K562 (cell line): ENCODE measurements around the gene TMCC1. TPM values are rescaled to one million over a fixed set of nuclear protein-coding genes. Genes with fewer than 3 reads are reported as not detected.

ENCODE experiments used
- CGGBP1 ChIP-seq: fragments of 250-450 bp; sonication (Bioruptor Pico); IDR thresholded peaks from 2 replicates; pipeline ENCODE4 v1.9.0; 2021; ENCODE audit warnings: mild to moderate bottlenecking
- CHD7 ChIP-seq: fragments of 200-600 bp; sonication (generic); IDR thresholded peaks from one replicate; pipeline ENCODE4 v1.6.1; 2012; ENCODE audit warnings: mild to moderate bottlenecking, low read depth, low read length, inconsistent platforms
- HBP1 ChIP-seq: fragments of 450-650 bp; formaldehyde crosslinking; IDR thresholded peaks from 2 replicates; pipeline ENCODE4 v1.4.0; 2022; ENCODE audit warnings: missing genetic modification characterization
- HDAC2 ChIP-seq: fragments of 450-650 bp; IDR thresholded peaks from 2 replicates; pipeline ENCODE4 v1.6.1; 2016; ENCODE audit warnings: mild to moderate bottlenecking
- PTBP1 ChIP-seq: fragments of 200-400 bp; formaldehyde crosslinking; IDR thresholded peaks from 2 replicates; pipeline ENCODE4 v1.6.1; 2017; ENCODE audit warnings: low read depth, low read length
- RBBP5 ChIP-seq: fragments of 200-600 bp; sonication (generic); IDR thresholded peaks from 2 replicates; pipeline ENCODE4 v1.6.1; 2012; ENCODE audit warnings: borderline replicate concordance, mild to moderate bottlenecking, low read length, control low read depth, inconsistent platforms; ENCODE audit not compliant: insufficient read depth, poor library complexity, severe bottlenecking
- UBTF ChIP-seq, 2 experiments: IDR thresholded peaks; 2 replicates each; pipeline ENCODE4 v1.6.1; 2012; ENCODE audit warnings: improper control_type of control experiment in 2 of 2, low read depth in 2 of 2, low read length in 2 of 2, borderline replicate concordance in 1 of 2
- ZNF277 ChIP-seq: fragments of 250-450 bp; sonication (Bioruptor Pico); IDR thresholded peaks from 2 replicates; pipeline ENCODE4 v1.8.0; 2022; ENCODE audit warnings: inconsistent platforms, mild to moderate bottlenecking, moderate library complexity, borderline replicate concordance
- polyA plus RNA-seq, 8 experiments: library from polyadenylated mRNA; depleted of rRNA in 4 of 8; stranded (reverse) in 5 of 8; unstranded in 3 of 8; fragments of >200 nt; fragmentation: Nextera tagmentation in 2 of 8; fragmentation: Illumina TruSeq in 1 of 8; extraction: Ambion mirVana in 2 of 8; extraction: Trizol in 1 of 8; gene quantifications; 2 replicates each; pipeline versions ENCODE4 v1.2.1 to v1.2.3, GENCODE V29; 2011 to 2014; ENCODE audit warnings: inconsistent platforms in 1 of 8, missing spikeins in 1 of 8
- total RNA-seq, 7 experiments: library from RNA; depleted of rRNA in 6 of 7; stranded (reverse); fragments of >200 nt in 6 of 7; fragmentation: Illumina TruSeq in 2 of 7; extraction: Trizol in 2 of 7; gene quantifications; 2 replicates each; pipeline versions ENCODE4 v1.2.1 to v1.2.3, GENCODE V29; 2011 to 2021; ENCODE audit warnings: low replicate concordance in 1 of 7

TMCC1 gene
- total and polyA plus RNA-seq, 9 of the 15 experiments (the other 6 are each of a cell fraction or from before 2014, with no cell fraction given) = 0.89 to 8.7 (median 4.0) TPM

GRCh38 chr3:129606636-129607390 is 286.7 kb downstream of the TMCC1 start, which contains the start of gene PLXND1 (continued):
- TF ChIP-seq CHD7 (no peak), HBP1 (CRISPR knock-in tag) (0 out of 2 replicates have a peak, but pooled peaks have one; percentile 9), UBTF (IDR thresholded peaks at IDR 0.05; ENCODE audit: borderline replicate concordance in 1 of 2, low read depth in 2 of 2, low read length in 2 of 2) (no peak), RBBP5 (no peak), HDAC2 (peak; percentile 40; the same call in 1 of the 2 replicates), PTBP1 (no peak), ZNF277 (CRISPR knock-in tag) (no peak), CGGBP1 (CRISPR knock-in tag) (no peak)
